ENCODE measurements around the gene EIF1AY. TPM values are rescaled to one million over a fixed set of nuclear protein-coding genes. Genes with fewer than 3 reads are reported as not detected.
"Not testable (repeated sequence)": the region's sequence is repeated elsewhere in the genome, so short reads cannot be mapped to it uniquely, and the experiment has no call there.

EIF1AY gene
- polyA plus RNA-seq, 3 donors, result not detected

DNA sequence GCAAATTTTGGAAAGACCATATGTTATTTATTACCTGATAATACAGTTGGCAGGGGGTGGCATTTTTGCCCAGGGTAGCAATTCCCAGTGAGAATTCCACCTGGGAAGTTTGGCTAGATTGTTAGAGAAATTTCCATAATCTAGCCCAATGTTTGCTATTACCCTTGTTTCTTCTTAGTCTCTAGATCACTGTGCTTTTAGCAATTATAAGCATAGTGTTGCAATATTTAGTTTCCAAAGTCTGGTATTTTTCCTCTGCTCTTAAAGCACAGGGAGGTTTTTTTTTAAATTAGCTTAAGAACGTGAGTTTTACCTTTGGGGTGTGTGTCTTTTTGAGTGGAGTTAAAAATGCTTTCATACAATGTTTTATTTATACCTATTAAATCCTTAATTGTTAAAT is 26.3 kb upstream of the EIF1AY start:
- Histone ChIP-seq H3K9me3 (replicated peaks in 1 of 2; ENCODE audit: control insufficient read depth in 1 of 2, insufficient read depth in 1 of 2, low read length in 2 of 2) (peaks cover 0 to 18% of the 10 kb centered on the region in 2 donors), H3K27me3 (ENCODE audit: control insufficient read depth in 2 of 2, insufficient read depth in 2 of 2, low read length in 2 of 2) (no peaks in the 10 kb centered on the region), H4K20me1 (ENCODE audit: insufficient read depth, low read length) (no peaks in the 10 kb centered on the region), H3K27ac (ENCODE audit: low read depth in 1 of 2, low read length in 2 of 2) (no peak overlapping the region), H3K4me2 (replicated peaks; ENCODE audit: extremely low read depth, low read length, poor library complexity, severe bottlenecking) (no peak overlapping the region), H2AFZ (ENCODE audit: insufficient read depth, low read depth, low read length, poor library complexity, severe bottlenecking) (no peak overlapping the region), H3K4me1 (ENCODE audit: control insufficient read depth in 1 of 2, insufficient read depth in 2 of 2, low read length in 2 of 2) (no peaks in the 10 kb centered on the region), H3K36me3 (replicated peaks in 1 of 2; ENCODE audit: control insufficient read depth in 1 of 2, insufficient read depth in 2 of 2, low read length in 2 of 2) (no peaks in the 10 kb centered on the region), H3K79me2 (ENCODE audit: insufficient read depth, low read length) (no peaks in the 10 kb centered on the region), H3K9ac (ENCODE audit: insufficient read depth, low read length, poor library complexity, severe bottlenecking) (no peak overlapping the region), H3K4me3 (replicated peaks in 1 of 3; ENCODE audit: low read depth in 2 of 3, low read length in 3 of 3) (no peak overlapping the region)
- H3K27me3 Mint-ChIP-seq (ENCODE audit: low read depth in 3 of 3), result peaks cover 0 to 1% (median 0%) of the 10 kb centered on the region in 3 donors
- TF ChIP-seq, protein P1, sequence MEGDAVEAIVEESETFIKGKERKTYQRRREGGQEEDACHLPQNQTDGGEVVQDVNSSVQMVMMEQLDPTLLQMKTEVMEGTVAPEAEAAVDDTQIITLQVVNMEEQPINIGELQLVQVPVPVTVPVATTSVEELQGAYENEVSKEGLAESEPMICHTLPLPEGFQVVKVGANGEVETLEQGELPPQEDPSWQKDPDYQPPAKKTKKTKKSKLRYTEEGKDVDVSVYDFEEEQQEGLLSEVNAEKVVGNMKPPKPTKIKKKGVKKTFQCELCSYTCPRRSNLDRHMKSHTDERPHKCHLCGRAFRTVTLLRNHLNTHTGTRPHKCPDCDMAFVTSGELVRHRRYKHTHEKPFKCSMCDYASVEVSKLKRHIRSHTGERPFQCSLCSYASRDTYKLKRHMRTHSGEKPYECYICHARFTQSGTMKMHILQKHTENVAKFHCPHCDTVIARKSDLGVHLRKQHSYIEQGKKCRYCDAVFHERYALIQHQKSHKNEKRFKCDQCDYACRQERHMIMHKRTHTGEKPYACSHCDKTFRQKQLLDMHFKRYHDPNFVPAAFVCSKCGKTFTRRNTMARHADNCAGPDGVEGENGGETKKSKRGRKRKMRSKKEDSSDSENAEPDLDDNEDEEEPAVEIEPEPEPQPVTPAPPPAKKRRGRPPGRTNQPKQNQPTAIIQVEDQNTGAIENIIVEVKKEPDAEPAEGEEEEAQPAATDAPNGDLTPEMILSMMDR (IDR thresholded peaks at IDR 0.05), result no peak
- H3K4me1 Mint-ChIP-seq, result no peaks in the 10 kb centered on the region
- H3K4me3 Mint-ChIP-seq, result no peak overlapping the region
- WGBS (ENCODE audit: insufficient coverage), result no CpG with 5 or more reads among the region's 1 CpG
- H3K9me3 Mint-ChIP-seq, result peaks cover 0 to 9% (median 0%) of the 10 kb centered on the region in 7 donors
- H3K36me3 Mint-ChIP-seq, result no peaks in the 10 kb centered on the region
- intact Hi-C loops (cut with micrococcal nuclease), result no loop called here
- no peak overlapping the region for H3K27ac Mint-ChIP-seq
- DNase-seq, result no peak

- intact Hi-C loops (cut with micrococcal nuclease), result no loop called here
- Mint-ChIP-seq H3K4me1 (no peaks in the 10 kb centered on the region), H3K27ac (no peak overlapping the region), H3K36me3 (no peaks in the 10 kb centered on the region), H3K27me3 (ENCODE audit: low read depth in 3 of 3) (peaks cover 0 to 1% (median 0%) of the 10 kb centered on the region in 3 donors), H3K9me3 (peaks cover 0 to 6% (median 0%) of the 10 kb centered on the region in 7 donors), H3K4me3 (no peak overlapping the region)
- H3K4me1 ChIP-seq (ENCODE audit: control insufficient read depth in 1 of 2, insufficient read depth in 2 of 2, low read length in 2 of 2), result no peaks in the 10 kb centered on the region
- H4K20me1 ChIP-seq (ENCODE audit: insufficient read depth, low read length), result no peaks in the 10 kb centered on the region
- no peak overlapping the region for H3K27ac ChIP-seq (ENCODE audit: low read depth in 1 of 2, low read length in 2 of 2)
- H3K79me2 ChIP-seq (ENCODE audit: insufficient read depth, low read length), result no peaks in the 10 kb centered on the region
- no peak overlapping the region for H3K4me3 ChIP-seq (replicated peaks in 1 of 3; ENCODE audit: low read depth in 2 of 3, low read length in 3 of 3)
- no peak overlapping the region for H2AFZ ChIP-seq (ENCODE audit: insufficient read depth, low read depth, low read length, poor library complexity, severe bottlenecking)
- H3K9ac ChIP-seq (ENCODE audit: insufficient read depth, low read length, poor library complexity, severe bottlenecking), result no peak overlapping the region
- no peaks in the 10 kb centered on the region for H3K27me3 ChIP-seq (ENCODE audit: control insufficient read depth in 2 of 2, insufficient read depth in 2 of 2, low read length in 2 of 2)
- H3K36me3 ChIP-seq (replicated peaks in 1 of 2; ENCODE audit: control insufficient read depth in 1 of 2, insufficient read depth in 2 of 2, low read length in 2 of 2), result no peaks in the 10 kb centered on the region
- no peak for DNase-seq
- H3K4me2 ChIP-seq (replicated peaks; ENCODE audit: extremely low read depth, low read length, poor library complexity, severe bottlenecking), result no peak overlapping the region
- peaks cover 0 to 18% of the 10 kb centered on the region in 2 donors for H3K9me3 ChIP-seq (replicated peaks in 1 of 2; ENCODE audit: control insufficient read depth in 1 of 2, insufficient read depth in 1 of 2, low read length in 2 of 2)
- WGBS (ENCODE audit: insufficient coverage), result 100% methylated on average over 3 of the region's 28 CpGs
- TF ChIP-seq, protein P1 (IDR thresholded peaks at IDR 0.05), result no peak
Measured at GRCh38 chrY:20551840-20552239, 23.7 kb upstream of the EIF1AY start.

- H2AFZ ChIP-seq (ENCODE audit: insufficient read depth, low read depth, low read length, poor library complexity, severe bottlenecking); H3K27me3 ChIP-seq (ENCODE audit: control insufficient read depth in 2 of 2, insufficient read depth in 2 of 2, low read length in 2 of 2); H3K27me3 Mint-ChIP-seq (ENCODE audit: low read depth in 3 of 3); H3K4me3 ChIP-seq (replicated peaks in 1 of 3; ENCODE audit: low read depth in 2 of 3, low read length in 3 of 3); H3K36me3 Mint-ChIP-seq; H3K4me1 ChIP-seq (ENCODE audit: control insufficient read depth in 1 of 2, insufficient read depth in 2 of 2, low read length in 2 of 2); H3K9ac ChIP-seq (ENCODE audit: insufficient read depth, low read length, poor library complexity, severe bottlenecking); DNase-seq; H3K4me3 Mint-ChIP-seq; H3K27ac ChIP-seq (ENCODE audit: low read depth in 1 of 2, low read length in 2 of 2); H3K79me2 ChIP-seq (ENCODE audit: insufficient read depth, low read length); H3K27ac Mint-ChIP-seq; H3K36me3 ChIP-seq (replicated peaks in 1 of 2; ENCODE audit: control insufficient read depth in 1 of 2, insufficient read depth in 2 of 2, low read length in 2 of 2); H4K20me1 ChIP-seq (ENCODE audit: insufficient read depth, low read length); intact Hi-C loops (cut with micrococcal nuclease); H3K4me2 ChIP-seq (replicated peaks; ENCODE audit: extremely low read depth, low read length, poor library complexity, severe bottlenecking); H3K9me3 Mint-ChIP-seq; H3K4me1 Mint-ChIP-seq: not testable (repeated sequence)
- 100% methylated on average over 3 of the region's 10 CpGs for WGBS (ENCODE audit: insufficient coverage)
- H3K9me3 ChIP-seq (replicated peaks in 1 of 2; ENCODE audit: control insufficient read depth in 1 of 2, insufficient read depth in 1 of 2, low read length in 2 of 2), result peaks cover 0 to 18% of the 10 kb centered on the region in 2 donors
Measured at GRCh38 chrY:20552764-20553323, 22.7 kb upstream of the EIF1AY start.
